Naive B cell (primary cell): ENCODE data around the gene CLEC10A. TPM values are rescaled to one million over a fixed set of nuclear protein-coding genes. Genes with fewer than 3 reads are reported as not detected.
"Not testable (repeated sequence)": the region's sequence is repeated elsewhere in the genome, so short reads cannot be mapped to it uniquely, and the experiment has no call there.

Experiments
- ATAC-seq, 2 donors: fragments of 150-1000 bp; cut with Tn5 transposase; 2 replicates each; pipeline ENCODE4 v1.10.0; 2021; ENCODE audit warnings: low read depth in 2 of 2, mild to moderate bottlenecking in 2 of 2, moderate library complexity in 2 of 2
- DNase-seq: peaks from one replicate; pipeline ENCODE4 v3.0.0; 2022
- H3K27ac Mint-ChIP-seq, 6 donors: one replicate each; pipeline ENCODE4 v1.8.0; 2020 to 2022; ENCODE audit warnings: mild to moderate bottlenecking in 6 of 6, mixed read lengths in 6 of 6, moderate library complexity in 5 of 6, inconsistent platforms in 2 of 6
- H3K27me3 Mint-ChIP-seq, 3 donors: one replicate each; pipeline ENCODE4 v1.8.0; 2021 to 2022; ENCODE audit warnings: mixed read lengths in 3 of 3, mild to moderate bottlenecking in 1 of 3
- H3K36me3 Mint-ChIP-seq, 2 donors: one replicate each; pipeline ENCODE4 v1.8.0; 2020 to 2022; ENCODE audit warnings: mixed read lengths in 2 of 2, inconsistent platforms in 1 of 2, mild to moderate bottlenecking in 1 of 2
- H3K4me1 Mint-ChIP-seq, 3 donors: one replicate each; pipeline ENCODE4 v1.8.0; 2020 to 2022; ENCODE audit warnings: mixed read lengths in 3 of 3, inconsistent platforms in 1 of 3, mild to moderate bottlenecking in 1 of 3, moderate library complexity in 1 of 3
- H3K4me3 Mint-ChIP-seq, 8 donors: one replicate each; pipeline ENCODE4 v1.8.0; 2020 to 2022; ENCODE audit warnings: mild to moderate bottlenecking in 8 of 8, mixed read lengths in 8 of 8, moderate library complexity in 8 of 8, inconsistent platforms in 2 of 8
- H3K9me3 Mint-ChIP-seq, 7 donors: one replicate each; pipeline ENCODE4 v1.8.0; 2020 to 2022; ENCODE audit warnings: mixed read lengths in 7 of 7, mild to moderate bottlenecking in 5 of 7, inconsistent platforms in 2 of 7, moderate library complexity in 1 of 7
- polyA plus RNA-seq, 6 donors: library from polyadenylated mRNA; unstranded; fragments of 300-500 nt; fragmentation: Illumina TruSeq; gene quantifications; one replicate each; pipeline ENCODE4 v1.2.3, GENCODE V29; 2021; ENCODE audit warnings: low read depth in 6 of 6

CLEC10A gene
- polyA plus RNA-seq: under 1 TPM in 1 of 6 donors, not detected in 5; 0.82 TPM

- Mint-ChIP-seq H3K27me3 (peaks cover 6 to 56% (median 38%) of the 10 kb centered on the region in 3 donors), H3K27ac (peak within 1 kb of the TSS in 2 of 6 donors; percentile 29 to 84), H3K4me3 (peak within 1 kb of the TSS in 2 of 8 donors; percentile 12 to 59), H3K36me3 (no peaks in the 10 kb centered on the region), H3K4me1 (peaks cover 4 to 43% (median 9%) of the 10 kb centered on the region in 3 donors), H3K9me3 (no peaks in the 10 kb centered on the region)
- DNase-seq (no peak), ATAC-seq (no peak)
Observed at GRCh38 chr17:7079581-7080455, at the start of gene CLEC10A. TSS of gene CLEC10A (minus strand) at chr17:7080251. CDS start at chr17:7078812, 1,439 bp downstream.

GRCh38 chr17:7129311-7129710 is 49.3 kb upstream of the CLEC10A start:
- Mint-ChIP-seq H3K4me3 (peak overlapping the region in 3 of 8 donors; percentile 28 to 79 (median 57)), H3K36me3 (no peaks in the 10 kb centered on the region), H3K27ac (peak overlapping the region in 3 of 6 donors; percentile 59 to 83 (median 82)), H3K27me3 (peaks cover 0 to 11% (median 0%) of the 10 kb centered on the region in 3 donors), H3K9me3 (no peaks in the 10 kb centered on the region), H3K4me1 (peaks cover 30 to 40% (median 35%) of the 10 kb centered on the region in 3 donors)
- ATAC-seq (no peak), DNase-seq (no peak)

GRCh38 chr17:7128160-7128559 is 48.1 kb upstream of the CLEC10A start:
- no peak for ATAC-seq

GRCh38 chr17:7127501-7127900 is 47.5 kb upstream of the CLEC10A start:
- H3K9me3 Mint-ChIP-seq, ATAC-seq, H3K4me3 Mint-ChIP-seq, DNase-seq, H3K27ac Mint-ChIP-seq, H3K36me3 Mint-ChIP-seq: not testable (repeated sequence)
- peaks cover 20 to 34% (median 29%) of the 10 kb centered on the region in 3 donors for H3K4me1 Mint-ChIP-seq
- peaks cover 5 to 16% (median 10%) of the 10 kb centered on the region in 3 donors for H3K27me3 Mint-ChIP-seq

More at GRCh38 chr17:7128160-7128559, 48.1 kb upstream of the CLEC10A start:
- Mint-ChIP-seq H3K36me3 (no peaks in the 10 kb centered on the region), H3K27me3 (peaks cover 3 to 12% (median 5%) of the 10 kb centered on the region in 3 donors), H3K9me3 (no peaks in the 10 kb centered on the region), H3K4me1 (peaks cover 25 to 38% (median 33%) of the 10 kb centered on the region in 3 donors), H3K27ac (peak overlapping the region in 2 of 6 donors; percentile 16 to 83), H3K4me3 (no peak overlapping the region)
- DNase-seq: no peak

- DNase-seq, H3K9me3 Mint-ChIP-seq: not testable (repeated sequence)
Observed at GRCh38 chr17:7126386-7126785, 46.3 kb upstream of the CLEC10A start.

GRCh38 chr17:7124923-7125322 is 44.9 kb upstream of the CLEC10A start:
- ATAC-seq: no peak
- H3K27me3 Mint-ChIP-seq: peaks cover 5 to 21% (median 10%) of the 10 kb centered on the region in 3 donors
- no peaks in the 10 kb centered on the region for H3K36me3 Mint-ChIP-seq
- no peak for DNase-seq
- H3K4me1 Mint-ChIP-seq: peaks cover 8 to 27% (median 21%) of the 10 kb centered on the region in 3 donors
- H3K9me3 Mint-ChIP-seq: no peaks in the 10 kb centered on the region
- no peak overlapping the region for H3K4me3 Mint-ChIP-seq
- peak overlapping the region in 2 of 6 donors; percentile 72 to 90 for H3K27ac Mint-ChIP-seq

More at GRCh38 chr17:7126386-7126785, 46.3 kb upstream of the CLEC10A start:
- Mint-ChIP-seq H3K4me1 (peaks cover 14 to 31% (median 22%) of the 10 kb centered on the region in 3 donors), H3K27me3 (peaks cover 5 to 16% (median 10%) of the 10 kb centered on the region in 3 donors)
- not testable (repeated sequence) for H3K36me3 Mint-ChIP-seq, H3K4me3 Mint-ChIP-seq, ATAC-seq, H3K27ac Mint-ChIP-seq

- no peak for ATAC-seq
- Mint-ChIP-seq H3K36me3 (no peaks in the 10 kb centered on the region), H3K27me3 (peaks cover 5 to 29% (median 10%) of the 10 kb centered on the region in 3 donors), H3K9me3 (no peaks in the 10 kb centered on the region), H3K4me3 (no peak overlapping the region), H3K4me1 (peaks cover 5 to 27% (median 22%) of the 10 kb centered on the region in 3 donors), H3K27ac (no peak overlapping the region)
- DNase-seq: no peak
Observed at GRCh38 chr17:7123844-7124243, 43.8 kb upstream of the CLEC10A start.

- Mint-ChIP-seq H3K4me1 (peaks cover 5 to 31% (median 22%) of the 10 kb centered on the region in 3 donors), H3K27me3 (peaks cover 5 to 29% (median 10%) of the 10 kb centered on the region in 3 donors), H3K4me3 (peak overlapping the region in 1 of 8 donors; percentile 61)
Observed at GRCh38 chr17:7122381-7122780, 42.3 kb upstream of the CLEC10A start.

GRCh38 chr17:7120635-7121034 is 40.6 kb upstream of the CLEC10A start:
- Mint-ChIP-seq H3K4me3 (peak overlapping the region in 6 of 8 donors; percentile 37 to 76 (median 52)), H3K27me3 (peaks cover 5 to 22% (median 10%) of the 10 kb centered on the region in 3 donors), H3K4me1 (peaks cover 5 to 31% (median 22%) of the 10 kb centered on the region in 3 donors), H3K27ac (peak overlapping the region in 3 of 6 donors; percentile 22 to 91 (median 65))
- not testable (repeated sequence) for ATAC-seq, H3K9me3 Mint-ChIP-seq, DNase-seq, H3K36me3 Mint-ChIP-seq

More at GRCh38 chr17:7122381-7122780, 42.3 kb upstream of the CLEC10A start:
- H3K27ac Mint-ChIP-seq: peak overlapping the region in 1 of 6 donors; percentile 26
- no peaks in the 10 kb centered on the region for H3K36me3 Mint-ChIP-seq
- no peaks in the 10 kb centered on the region for H3K9me3 Mint-ChIP-seq
- DNase-seq (no peak), ATAC-seq (no peak)

GRCh38 chr17:7120123-7120522 is 40.1 kb upstream of the CLEC10A start:
- H3K9me3 Mint-ChIP-seq: no peaks in the 10 kb centered on the region
- H3K27me3 Mint-ChIP-seq: peaks cover 5 to 22% (median 10%) of the 10 kb centered on the region in 3 donors
- H3K4me3 Mint-ChIP-seq: peak overlapping the region in 2 of 8 donors; percentile 6 to 47
- peaks cover 5 to 31% (median 22%) of the 10 kb centered on the region in 3 donors for H3K4me1 Mint-ChIP-seq
- H3K27ac Mint-ChIP-seq: no peak overlapping the region
- DNase-seq (no peak), ATAC-seq (no peak)
- no peaks in the 10 kb centered on the region for H3K36me3 Mint-ChIP-seq

GRCh38 chr17:7119314-7119713 is 39.3 kb upstream of the CLEC10A start:
- DNase-seq (no peak), ATAC-seq (no peak)
- Mint-ChIP-seq H3K36me3 (no peaks in the 10 kb centered on the region), H3K27ac (peak overlapping the region in 1 of 6 donors; percentile 24), H3K4me1 (peaks cover 5 to 31% (median 22%) of the 10 kb centered on the region in 3 donors), H3K4me3 (no peak overlapping the region), H3K9me3 (no peaks in the 10 kb centered on the region), H3K27me3 (peaks cover 5 to 22% (median 10%) of the 10 kb centered on the region in 3 donors)

GRCh38 chr17:7114875-7115614 is 35.0 kb upstream of the CLEC10A start:
- no peak for ATAC-seq
- peaks cover 4 to 19% (median 10%) of the 10 kb centered on the region in 3 donors for H3K27me3 Mint-ChIP-seq

More at GRCh38 chr17:7114875-7115614, 35.0 kb upstream of the CLEC10A start:
- DNase-seq: no peak
- Mint-ChIP-seq H3K9me3 (peaks cover 0 to 4% (median 0%) of the 10 kb centered on the region in 7 donors), H3K27ac (peak overlapping the region in 3 of 6 donors; percentile 20 to 84 (median 77)), H3K36me3 (no peaks in the 10 kb centered on the region), H3K4me3 (no peak overlapping the region), H3K4me1 (peaks cover 2 to 14% (median 3%) of the 10 kb centered on the region in 3 donors)
